GM12878 (cell line): ENCODE results near the gene HIVEP2. TPM values are rescaled to one million over a fixed set of nuclear protein-coding genes. Genes with fewer than 3 reads are reported as not detected.

Source experiments
- ATAC-seq: fragments of 200-7000 bp; cut with Tn5 transposase; 3 replicates; pipeline ENCODE4 v1.9.1; 2020; ENCODE audit warnings: mild to moderate bottlenecking, moderate library complexity
- BruUV-seq: library from RNA; stranded (reverse); fragments of 400-500 nt; replicated peaks from 2 replicates; lab custom pipeline; 2021; lab: Mats Ljungman, UMichigan
- CTCF ChIA-PET: fragments of 300-600 bp; sonication (Branson Sonifier 250); formaldehyde crosslinking; extraction: SDS; loops from one replicate; lab custom pipeline; 2021; ENCODE audit warnings: inconsistent platforms; lab: Yijun Ruan, JAX
- POLR2A ChIA-PET: fragments of 350-600 bp; formaldehyde crosslinking; extraction: SDS; loops from one replicate; lab custom pipeline; 2021; ENCODE audit warnings: inconsistent platforms; lab: Charles Lee
- RAD21 ChIA-PET: fragments of 300-600 bp; sonication (Branson Sonifier 250); formaldehyde crosslinking; loops from one replicate; lab custom pipeline; 2023; ENCODE audit warnings: antibody characterized with exemption; ENCODE audit not compliant: unreplicated experiment; lab: Charles Lee
- SMC1A ChIA-PET: fragments of 300-600 bp; sonication (Branson Sonifier 250); formaldehyde crosslinking; loops from one replicate; lab custom pipeline; 2023; ENCODE audit not compliant: unreplicated experiment, uncharacterized antibody; lab: Charles Lee
- DNase-seq: peaks from one replicate; pipeline ENCODE4 v3.0.0-alpha.2; 2011; ENCODE audit warnings: low read depth, low spot score
- FAIRE-seq: peaks from 3 replicates; lab custom pipeline; 2011; peaks lifted over from hg19 to GRCh38; lab: Jason Lieb, UNC
- H2AFZ ChIP-seq: 2 replicates; pipeline ENCODE4 v1.6.0; 2011; ENCODE audit warnings: low read depth, low read length, control low read depth; ENCODE audit not compliant: control insufficient read depth
- H3K27ac ChIP-seq: 2 replicates; pipeline ENCODE4 v1.5.1; 2011; ENCODE audit warnings: control low read depth; ENCODE audit not compliant: control insufficient read depth, insufficient read depth
- H3K27me3 ChIP-seq, 2 experiments: replicated peaks in 1 of 2; 2 replicates each; pipeline versions ENCODE4 v1.6.0 to v1.6.1; 2011; ENCODE audit warnings: low read length in 1 of 2; ENCODE audit not compliant: control insufficient read depth in 2 of 2, insufficient read depth in 2 of 2
- H3K36me3 ChIP-seq, 2 experiments: 2 replicates each; pipeline ENCODE4 v1.5.1; 2011; ENCODE audit warnings: low read length in 1 of 2; ENCODE audit not compliant: control insufficient read depth in 2 of 2, insufficient read depth in 2 of 2
- H3K4me1 ChIP-seq: 2 replicates; pipeline ENCODE4 v1.6.1; 2011; ENCODE audit warnings: mild to moderate bottlenecking, low read length, moderate library complexity, mixed read lengths; ENCODE audit not compliant: control insufficient read depth, insufficient read depth
- H3K4me2 ChIP-seq: 2 replicates; pipeline ENCODE4 v1.6.0; 2011; ENCODE audit warnings: control low read depth; ENCODE audit not compliant: control insufficient read depth, insufficient read depth
- H3K4me3 ChIP-seq: fragments of 200-600 bp; sonication (generic); 2 replicates; pipeline ENCODE4 v1.5.1; 2016
- H3K79me2 ChIP-seq: 2 replicates; pipeline ENCODE4 v1.6.0; 2011; ENCODE audit warnings: low read length; ENCODE audit not compliant: control insufficient read depth, insufficient read depth
- H3K9ac ChIP-seq: 2 replicates; pipeline ENCODE4 v1.8.0; 2011; ENCODE audit warnings: low read length, control low read depth, mixed read lengths; ENCODE audit not compliant: control insufficient read depth, insufficient read depth
- H3K9me3 ChIP-seq: replicated peaks from 3 replicates; pipeline ENCODE4 v1.5.1; 2011; ENCODE audit warnings: mild to moderate bottlenecking, low read length; ENCODE audit not compliant: control insufficient read depth, insufficient read depth
- H4K20me1 ChIP-seq: 2 replicates; pipeline ENCODE4 v1.6.0; 2011; ENCODE audit not compliant: control insufficient read depth, insufficient read depth
- DPF2 ChIP-seq: fragments of 450-650 bp; IDR thresholded peaks from 2 replicates; pipeline ENCODE4 v1.6.1; 2017; ENCODE audit warnings: mild to moderate bottlenecking
- IRF4 ChIP-seq: IDR thresholded peaks from 2 replicates; pipeline ENCODE4 v1.6.1; 2011; ENCODE audit warnings: low read depth, low read length
- JUNB ChIP-seq: IDR thresholded peaks from 2 replicates; pipeline ENCODE4 v1.6.1; 2016; ENCODE audit warnings: antibody characterized with exemption, mild to moderate bottlenecking
- MEF2A ChIP-seq: IDR thresholded peaks from 2 replicates; pipeline ENCODE4 v1.6.1; 2011; ENCODE audit warnings: low read depth, mild to moderate bottlenecking, low read length, moderate library complexity; ENCODE audit not compliant: insufficient read depth
- MYC ChIP-seq: IDR thresholded peaks from 2 replicates; pipeline ENCODE4 v1.6.1; 2011; ENCODE audit warnings: mild to moderate bottlenecking, low read length, moderate library complexity, inconsistent platforms; ENCODE audit not compliant: insufficient read depth, insufficient replicate concordance, insufficient read length, severe bottlenecking
- TBL1XR1 ChIP-seq: IDR thresholded peaks from 2 replicates; pipeline ENCODE4 v1.6.1; 2012; ENCODE audit warnings: low read depth, low read length, improper control_type of control experiment
- ZNF24 ChIP-seq: fragments of 450-650 bp; IDR thresholded peaks from 2 replicates; pipeline ENCODE4 v1.6.1; 2017; ENCODE audit warnings: antibody characterized with exemption, mild to moderate bottlenecking
- ZZZ3 ChIP-seq: IDR thresholded peaks from 2 replicates; pipeline ENCODE4 v1.6.1; 2011; ENCODE audit warnings: low read depth; ENCODE audit not compliant: control insufficient read depth, insufficient read length
- in situ Hi-C: fragments of 300-500 bp; cut with MboI; formaldehyde crosslinking; loops from 9 replicates; pipeline ENCODE4 v1.14.3; 2018; ENCODE audit warnings: mixed read lengths
- intact Hi-C: fragments of 100-400 bp; cut with micrococcal nuclease; formaldehyde crosslinking; loops from one replicate; pipeline ENCODE4 v1.14.2; 2022; ENCODE audit not compliant: unreplicated experiment
- polyA plus RNA-seq, 11 experiments: library from polyadenylated mRNA; depleted of rRNA in 4 of 11; unstranded in 6 of 11; stranded (reverse) in 5 of 11; fragments of >200 nt; fragmentation: Nextera tagmentation in 4 of 11; fragmentation: Illumina TruSeq in 1 of 11; extraction: Ambion mirVana in 4 of 11; extraction: Trizol in 1 of 11; gene quantifications; 1 replicate in 1 of 11; 2 replicates in 10 of 11; pipeline versions ENCODE4 v1.2.1 to v1.2.3, GENCODE V29; 2011 to 2016; ENCODE audit warnings: inconsistent platforms in 2 of 11, missing spikeins in 2 of 11, low read depth in 1 of 11
- total RNA-seq, 4 experiments: library from RNA; depleted of rRNA in 3 of 4; stranded (reverse); fragments of >200 nt in 3 of 4; fragmentation: Illumina TruSeq in 1 of 4; extraction: Trizol in 1 of 4; gene quantifications; 2 replicates each; pipeline versions ENCODE4 v1.2.1 to v1.2.3, GENCODE V29; 2013 to 2021
- TF ChIP-seq, protein P1 (sequence below): fragments of 450-650 bp; conservative IDR thresholded peaks from 2 replicates; pipeline ENCODE4 v1.6.1; 2017; ENCODE audit warnings: mild to moderate bottlenecking, moderate library complexity
- TF ChIP-seq, protein P2 (sequence below): fragments of 450-650 bp; IDR thresholded peaks from 2 replicates; pipeline ENCODE4 v1.6.1; 2016; ENCODE audit warnings: mild to moderate bottlenecking, moderate library complexity, borderline replicate concordance

Gene HIVEP2
- total and polyA plus RNA-seq, 10 of the 15 experiments (the other 5 are each of a cell fraction or from before 2014, with no cell fraction given) = 1.2 to 15.7 (median 10.2) TPM

GRCh38 chr6:142805042-142805441, 139.9 kb downstream of the HIVEP2 start (continued):
- TF ChIP-seq, protein P1, sequence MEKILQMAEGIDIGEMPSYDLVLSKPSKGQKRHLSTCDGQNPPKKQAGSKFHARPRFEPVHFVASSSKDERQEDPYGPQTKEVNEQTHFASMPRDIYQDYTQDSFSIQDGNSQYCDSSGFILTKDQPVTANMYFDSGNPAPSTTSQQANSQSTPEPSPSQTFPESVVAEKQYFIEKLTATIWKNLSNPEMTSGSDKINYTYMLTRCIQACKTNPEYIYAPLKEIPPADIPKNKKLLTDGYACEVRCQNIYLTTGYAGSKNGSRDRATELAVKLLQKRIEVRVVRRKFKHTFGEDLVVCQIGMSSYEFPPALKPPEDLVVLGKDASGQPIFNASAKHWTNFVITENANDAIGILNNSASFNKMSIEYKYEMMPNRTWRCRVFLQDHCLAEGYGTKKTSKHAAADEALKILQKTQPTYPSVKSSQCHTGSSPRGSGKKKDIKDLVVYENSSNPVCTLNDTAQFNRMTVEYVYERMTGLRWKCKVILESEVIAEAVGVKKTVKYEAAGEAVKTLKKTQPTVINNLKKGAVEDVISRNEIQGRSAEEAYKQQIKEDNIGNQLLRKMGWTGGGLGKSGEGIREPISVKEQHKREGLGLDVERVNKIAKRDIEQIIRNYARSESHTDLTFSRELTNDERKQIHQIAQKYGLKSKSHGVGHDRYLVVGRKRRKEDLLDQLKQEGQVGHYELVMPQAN = no peak
- TF ChIP-seq, protein P2, sequence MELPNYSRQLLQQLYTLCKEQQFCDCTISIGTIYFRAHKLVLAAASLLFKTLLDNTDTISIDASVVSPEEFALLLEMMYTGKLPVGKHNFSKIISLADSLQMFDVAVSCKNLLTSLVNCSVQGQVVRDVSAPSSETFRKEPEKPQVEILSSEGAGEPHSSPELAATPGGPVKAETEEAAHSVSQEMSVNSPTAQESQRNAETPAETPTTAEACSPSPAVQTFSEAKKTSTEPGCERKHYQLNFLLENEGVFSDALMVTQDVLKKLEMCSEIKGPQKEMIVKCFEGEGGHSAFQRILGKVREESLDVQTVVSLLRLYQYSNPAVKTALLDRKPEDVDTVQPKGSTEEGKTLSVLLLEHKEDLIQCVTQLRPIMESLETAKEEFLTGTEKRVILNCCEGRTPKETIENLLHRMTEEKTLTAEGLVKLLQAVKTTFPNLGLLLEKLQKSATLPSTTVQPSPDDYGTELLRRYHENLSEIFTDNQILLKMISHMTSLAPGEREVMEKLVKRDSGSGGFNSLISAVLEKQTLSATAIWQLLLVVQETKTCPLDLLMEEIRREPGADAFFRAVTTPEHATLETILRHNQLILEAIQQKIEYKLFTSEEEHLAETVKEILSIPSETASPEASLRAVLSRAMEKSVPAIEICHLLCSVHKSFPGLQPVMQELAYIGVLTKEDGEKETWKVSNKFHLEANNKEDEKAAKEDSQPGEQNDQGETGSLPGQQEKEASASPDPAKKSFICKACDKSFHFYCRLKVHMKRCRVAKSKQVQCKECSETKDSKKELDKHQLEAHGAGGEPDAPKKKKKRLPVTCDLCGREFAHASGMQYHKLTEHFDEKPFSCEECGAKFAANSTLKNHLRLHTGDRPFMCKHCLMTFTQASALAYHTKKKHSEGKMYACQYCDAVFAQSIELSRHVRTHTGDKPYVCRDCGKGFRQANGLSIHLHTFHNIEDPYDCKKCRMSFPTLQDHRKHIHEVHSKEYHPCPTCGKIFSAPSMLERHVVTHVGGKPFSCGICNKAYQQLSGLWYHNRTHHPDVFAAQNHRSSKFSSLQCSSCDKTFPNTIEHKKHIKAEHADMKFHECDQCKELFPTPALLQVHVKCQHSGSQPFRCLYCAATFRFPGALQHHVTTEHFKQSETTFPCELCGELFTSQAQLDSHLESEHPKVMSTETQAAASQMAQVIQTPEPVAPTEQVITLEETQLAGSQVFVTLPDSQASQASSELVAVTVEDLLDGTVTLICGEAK = no peak

GRCh38 chr6:142804490-142804889, 140.5 kb downstream of the HIVEP2 start:
- Histone ChIP-seq H3K4me3 (no peak overlapping the region), H4K20me1 (no peaks in the 10 kb centered on the region), H3K36me3 (no peaks in the 10 kb centered on the region; a peak in 2 of 4 replicates), H3K9me3 (no peaks in the 10 kb centered on the region), H3K27me3 (no peaks in the 10 kb centered on the region), H3K79me2 (peaks cover 17% of the 10 kb centered on the region), H3K4me2 (no peak overlapping the region), H3K4me1 (peaks cover 12% of the 10 kb centered on the region; the same call in 1 of the 2 replicates), H2AFZ (no peak overlapping the region), H3K9ac (no peak overlapping the region), H3K27ac (no peak overlapping the region)
- CTCF ChIA-PET = interaction anchor here (1.3 to 5.5 kb wide), 4 partner anchors 10 to 17 kb away, joined by 5 to 31 read pairs (median 10); no protein-coding TSS in a partner anchor
- intact Hi-C loops (no loop called here), in situ Hi-C loops (no loop called here)
- POLR2A ChIA-PET = interaction anchor here (1.1 to 3.8 kb wide), 7 partner anchors 10 to 109 kb away, joined by 3 to 34 read pairs (median 5); no protein-coding TSS in a partner anchor
- FAIRE-seq (no peak), ATAC-seq (peak; percentile 24), DNase-seq (no peak)
- RAD21 ChIA-PET = interaction anchor here (2.1 to 16.5 kb wide), 3 partner anchors 16 to 81 kb away, joined by 8 to 209 read pairs (median 15); no protein-coding TSS in a partner anchor
- SMC1A ChIA-PET = interaction anchor here (1.0 to 7.7 kb wide), 12 partner anchors 8 to 101 kb away, joined by 3 to 115 read pairs (median 8); no protein-coding TSS in a partner anchor
- BruUV-seq = no TSS peak
- TF ChIP-seq ZZZ3 (no peak), JUNB (peak; percentile 75), MEF2A (no peak), MYC (no peak), ZNF24 (no peak), TBL1XR1 (no peak), DPF2 (no peak), IRF4 (peak; percentile 13; the same call in 1 of the 2 replicates)
- TF ChIP-seq, protein P2 = no peak
